D721Med (cell line): ENCODE data around the gene ZNF133.
"Not testable (repeated sequence)": the region's sequence is repeated elsewhere in the genome, so short reads cannot be mapped to it uniquely, and the experiment has no call there.

Experiments used
- DNase-seq: peaks from one replicate; pipeline ENCODE4 v3.0.0; 2011; ENCODE audit warnings: low spot score; ENCODE audit not compliant: insufficient read length
- FAIRE-seq: peaks from 2 replicates; lab custom pipeline; 2011; peaks lifted over from hg19 to GRCh38; lab: Jason Lieb, UNC
- CTCF ChIP-seq: IDR thresholded peaks from 2 replicates; pipeline ENCODE4 v1.5.1; 2012; ENCODE audit warnings: mild to moderate bottlenecking, control low read depth; ENCODE audit not compliant: insufficient read depth; ENCODE audit errors: missing control alignments

The ZNF133 gene

DNA sequence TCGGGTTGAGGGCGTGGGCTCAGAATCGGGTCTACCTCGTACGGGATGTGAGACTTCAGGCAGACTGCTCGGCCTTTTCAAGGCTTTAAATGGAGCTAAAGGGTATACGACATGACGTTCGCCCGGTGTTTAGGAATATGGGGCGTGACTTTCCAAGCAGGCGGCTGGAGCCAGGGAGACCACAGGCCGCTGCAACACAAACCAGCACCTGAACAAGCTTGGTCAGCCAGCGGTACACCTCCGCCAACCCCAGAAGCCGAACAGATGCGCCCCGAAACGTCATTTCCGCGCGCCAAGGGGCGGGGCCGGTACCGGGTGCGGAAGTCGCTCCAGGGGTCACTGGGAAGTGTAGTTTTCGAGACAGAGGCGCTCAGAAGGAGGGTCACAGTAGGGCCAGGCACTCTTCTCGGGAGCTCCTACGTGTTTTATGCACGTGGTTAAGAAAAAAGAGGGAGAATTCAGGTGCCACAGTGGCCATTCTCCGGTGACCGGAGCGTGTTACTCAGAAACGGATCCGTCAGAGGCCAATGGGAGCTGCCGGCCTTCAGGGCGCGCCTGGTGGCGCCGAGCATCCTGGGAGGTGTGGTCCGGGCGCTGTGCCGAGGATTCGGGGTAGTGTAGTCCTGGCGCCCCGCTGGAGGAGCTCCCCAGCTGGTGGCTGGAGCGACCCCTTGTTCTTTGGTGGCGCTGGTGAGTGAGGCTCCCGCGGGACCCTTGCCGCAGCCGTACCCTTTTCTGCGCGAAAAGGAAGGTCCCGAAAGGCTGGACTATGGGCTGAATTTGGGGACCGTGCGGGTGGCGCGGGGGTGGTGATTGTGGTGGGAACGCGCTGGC lies at the start of gene ZNF133:
Gene ZNF133 (plus strand): TSS at position 613 of the 834 bp plus-strand sequence. CDS start 17,160 bp downstream, outside the sequence.
- FAIRE-seq = no peak
- DNase-seq = peak; percentile 46
- peak; percentile 21 for TF ChIP-seq CTCF

DNA sequence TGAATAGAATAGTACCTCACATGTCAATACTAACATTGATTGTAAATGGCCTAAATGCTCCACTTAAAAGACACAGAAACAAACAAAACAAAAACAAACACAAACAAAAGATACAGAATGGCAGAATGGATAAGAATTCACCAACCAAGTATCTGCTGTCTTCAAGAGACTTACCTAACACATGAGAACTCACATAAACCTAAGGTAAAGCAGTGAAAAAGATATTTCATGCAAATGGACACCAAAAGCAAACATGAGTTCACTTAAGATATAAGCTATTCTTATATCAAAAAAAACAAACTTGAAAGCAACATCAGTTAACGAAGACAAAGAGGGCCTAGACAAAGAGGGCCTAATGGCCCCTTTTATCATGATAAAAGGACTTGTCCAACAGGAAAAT lies 47.3 kb upstream of the ZNF133 start:
- FAIRE-seq (no peak), DNase-seq (no peak)
- no peak for TF ChIP-seq CTCF

GRCh38 chr20:18243802-18244201 lies 44.5 kb upstream of the ZNF133 start:
- FAIRE-seq (no peak), DNase-seq (no peak)
- TF ChIP-seq CTCF = no peak

- DNase-seq, FAIRE-seq: not testable (repeated sequence)
Measured at GRCh38 chr20:18248545-18248944, 39.8 kb upstream of the ZNF133 start.

- no peak for DNase-seq
- no peak for FAIRE-seq
- no peak for TF ChIP-seq CTCF
Measured at GRCh38 chr20:18250217-18250616, 38.1 kb upstream of the ZNF133 start.

DNA sequence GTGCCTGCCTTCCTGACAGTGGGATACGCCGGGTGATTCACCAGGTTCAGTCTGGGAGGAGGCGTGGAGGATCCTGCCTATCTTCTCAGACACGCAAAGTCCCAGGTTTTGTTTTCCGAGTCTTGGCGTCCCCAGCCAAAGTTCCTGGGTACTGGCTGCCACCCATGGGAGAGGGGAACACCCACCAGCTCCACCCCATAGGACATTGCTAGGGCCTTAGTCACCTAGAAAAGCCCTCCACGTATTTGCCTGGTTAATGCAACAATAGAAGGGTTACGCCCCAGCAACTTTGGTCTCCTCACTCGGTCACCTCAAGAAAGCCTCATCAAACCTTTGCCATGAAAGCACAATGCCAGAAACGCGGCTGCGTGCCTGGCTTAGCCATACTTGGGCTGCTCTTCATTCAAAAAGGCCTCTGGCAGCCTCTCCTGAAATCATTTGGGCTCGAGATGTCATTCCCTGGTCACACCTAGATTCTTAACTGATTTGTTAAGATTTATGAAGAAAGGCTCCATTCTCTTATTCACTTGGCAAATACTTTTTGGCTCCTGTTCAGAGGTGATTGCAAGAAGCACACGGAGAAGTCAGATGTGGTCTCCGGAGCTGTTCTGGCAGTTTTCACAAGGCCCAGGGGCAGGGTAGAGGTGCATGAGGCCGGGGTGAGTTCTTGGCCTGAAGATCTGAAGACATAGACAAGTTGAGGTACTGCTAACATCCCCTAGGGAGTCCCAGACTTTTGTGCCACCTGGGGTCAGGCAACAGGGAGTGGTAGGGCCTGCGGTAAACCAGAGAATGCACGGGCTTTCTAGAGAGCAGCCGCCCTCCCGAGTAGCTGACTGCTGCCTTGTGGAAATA lies 35.5 kb upstream of the ZNF133 start:
- no peak for FAIRE-seq
- DNase-seq = no peak
- TF ChIP-seq CTCF = no peak

DNA sequence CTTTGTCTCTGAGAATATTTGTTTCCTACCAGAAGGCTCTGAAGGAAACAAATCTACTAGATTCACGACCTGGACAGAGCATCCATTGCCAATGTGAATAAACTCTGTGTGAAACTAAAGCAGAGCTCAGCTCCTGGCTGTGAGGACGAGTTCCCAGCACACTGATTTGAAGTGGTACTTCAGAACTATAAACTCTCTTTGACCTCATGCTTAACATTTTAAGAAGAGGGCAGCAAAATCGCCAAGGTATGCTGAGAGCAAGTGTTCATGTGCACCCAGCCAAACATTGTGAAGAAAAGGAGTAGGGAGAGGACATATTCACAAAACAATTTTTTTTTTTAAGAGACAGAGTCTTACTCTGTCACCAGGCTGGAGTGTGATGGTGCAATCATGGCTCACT lies 33.7 kb upstream of the ZNF133 start:
- no peak for FAIRE-seq
- no peak for TF ChIP-seq CTCF
- DNase-seq = no peak
